Fibroblast of the conjunctiva (primary cell): ENCODE data around the gene SLC24A5.

Experiments used
- DNase-seq: peaks from one replicate; pipeline ENCODE4 v3.0.0-alpha.2; 2010; ENCODE audit warnings: low read depth

Gene SLC24A5

DNA sequence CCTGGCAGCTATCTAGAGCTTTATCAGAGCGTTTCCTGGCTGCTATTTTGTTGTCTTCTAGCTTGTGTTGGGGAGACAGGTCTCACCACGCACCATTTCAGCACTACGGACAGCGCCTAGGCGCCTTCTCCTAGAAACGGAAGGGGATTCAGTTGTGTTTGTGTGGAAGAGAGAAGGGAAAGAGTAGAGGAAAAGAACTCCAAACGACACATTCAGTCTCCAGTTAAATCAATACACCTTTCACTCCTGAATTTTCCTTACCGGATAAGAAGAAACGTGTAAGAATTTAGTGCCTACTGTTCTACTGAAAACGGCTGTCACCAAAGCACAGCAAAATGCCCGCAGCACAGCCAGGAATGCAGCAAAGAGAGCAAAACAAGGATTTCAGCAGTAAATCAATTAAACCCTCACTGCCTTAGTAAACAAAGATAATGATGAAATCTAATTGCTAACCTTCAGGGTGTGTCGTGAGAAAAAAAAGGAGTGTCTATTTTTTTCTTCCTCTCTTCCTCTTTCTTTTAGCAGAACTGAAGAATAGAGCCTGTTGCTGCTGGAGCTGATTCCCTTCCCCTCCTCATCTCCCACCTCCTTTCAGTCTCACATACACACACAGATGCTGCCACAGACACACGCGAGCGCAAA, 70.3 kb downstream of the SLC24A5 start:
- peak; percentile 10 for DNase-seq

DNA sequence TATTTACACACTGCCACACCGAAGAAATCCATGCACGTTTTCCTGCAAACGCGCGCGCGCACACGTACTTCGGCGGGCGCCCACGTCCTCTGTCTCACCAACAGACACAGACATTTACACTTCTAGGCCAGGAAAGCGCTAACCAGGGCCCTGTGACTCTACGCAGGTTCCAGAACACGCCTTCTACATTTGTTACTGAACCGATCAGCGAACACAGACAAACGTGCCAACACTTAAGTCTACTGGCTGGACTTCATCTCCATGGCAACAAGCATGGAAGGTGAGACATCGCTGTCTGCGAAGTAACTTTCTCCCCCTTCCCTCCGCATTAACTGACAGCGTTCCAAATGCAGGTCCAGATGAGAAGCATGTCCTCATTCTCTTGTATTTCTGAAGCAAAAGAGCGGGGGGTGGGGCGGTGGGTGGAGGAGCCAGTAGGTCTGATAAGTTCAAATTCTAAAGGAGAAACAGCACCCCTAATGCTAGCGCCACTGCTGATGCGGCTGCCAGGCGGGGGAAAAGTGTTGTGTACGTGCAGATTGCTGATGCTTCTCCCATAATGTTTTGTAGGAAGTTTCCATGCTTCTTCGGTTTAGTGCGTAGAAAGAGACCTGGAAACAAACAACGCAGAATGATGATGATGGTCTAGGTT, 70.9 kb downstream of the SLC24A5 start, which contains the start of gene CTXN2:
Gene CTXN2, plus strand, starts transcription at position 92 of the 652 bp plus-strand sequence. CDS start 9,636 bp downstream, outside the sequence.
- DNase-seq: no peak
